ENCODE results near the gene IDNK. TPM values are rescaled to one million over a fixed set of nuclear protein-coding genes. Genes with fewer than 3 reads are reported as not detected.
A peak's percentile ranks its signal among the peaks of the same experiment; 100 is the strongest.

IDNK gene
- polyA plus RNA-seq, 1 donor (not counting 4 experiments of a cell fraction or from before 2014, with no cell fraction given): 2.6 TPM

GRCh38 chr9:83617299-83617698 is 5.6 kb upstream of the IDNK start:
- Histone ChIP-seq H3K9ac (ENCODE audit: control insufficient read depth, extremely low read depth, insufficient read depth, low read length) (no peak overlapping the region), H3K36me3 (ENCODE audit: control insufficient read depth in 2 of 2, extremely low read depth in 1 of 2, insufficient read depth in 2 of 2, low read length in 2 of 2) (no peaks in the 10 kb centered on the region), H3K4me3 (ENCODE audit: control insufficient read depth in 2 of 3, extremely low read depth in 1 of 3, insufficient read depth in 2 of 3, low read depth in 1 of 3, low read length in 3 of 3) (no peak overlapping the region), H3K79me2 (ENCODE audit: control insufficient read depth, insufficient read depth, low read length) (no peaks in the 10 kb centered on the region), H3K9me3 (ENCODE audit: control insufficient read depth, low read depth, low read length) (no peaks in the 10 kb centered on the region), H3K4me1 (ENCODE audit: control insufficient read depth, extremely low read depth, insufficient read depth, low read length) (peaks cover 5% of the 10 kb centered on the region), H3K27me3 (ENCODE audit: control insufficient read depth, extremely low read depth, insufficient read depth, low read length) (no peaks in the 10 kb centered on the region), H4K20me1 (ENCODE audit: control insufficient read depth, extremely low read depth, insufficient read depth, low read length) (no peaks in the 10 kb centered on the region), H2AFZ (ENCODE audit: control insufficient read depth, low read length) (no peak overlapping the region), H3K9me1 (ENCODE audit: control insufficient read depth, extremely low read depth, insufficient read depth, low read length) (no peaks in the 10 kb centered on the region), H3K4me2 (ENCODE audit: control insufficient read depth, extremely low read depth, insufficient read depth, low read depth, low read length) (no peak overlapping the region), H3K27ac (ENCODE audit: control insufficient read depth, insufficient read depth, low read length) (no peak overlapping the region)
- dilution Hi-C loops (cut with MboI; ENCODE audit: extremely low pct_ligation_motif_present, low sequenced_read_pairs): no loop called here
- TF ChIP-seq EZH2 (IDR thresholded peaks at IDR 0.05; ENCODE audit: low read length) (no peak), CTCF (optimal IDR thresholded peaks at IDR 0.05 in 1 of 3, IDR thresholded peaks at IDR 0.05 in 1 of 3, conservative IDR thresholded peaks at IDR 0.05 in 1 of 3; ENCODE audit: extremely low read depth in 1 of 3, insufficient read depth in 2 of 3, low read length in 3 of 3) (no peak)
- FAIRE-seq (no peak), DNase-seq (ENCODE audit: low read depth, low spot score) (no peak)

- DNase-seq (ENCODE audit: low read depth, low spot score) (no peak), FAIRE-seq (peak; percentile 56)
- no peaks in the 10 kb centered on the region for H3K9me1 ChIP-seq (ENCODE audit: control insufficient read depth, extremely low read depth, insufficient read depth, low read length)
- H3K4me3 ChIP-seq (ENCODE audit: control insufficient read depth in 2 of 3, extremely low read depth in 1 of 3, insufficient read depth in 2 of 3, low read depth in 1 of 3, low read length in 3 of 3): peak overlapping the region in 1 of 3 experiments; percentile 19
- no peaks in the 10 kb centered on the region for H4K20me1 ChIP-seq (ENCODE audit: control insufficient read depth, extremely low read depth, insufficient read depth, low read length)
- H3K4me2 ChIP-seq (ENCODE audit: control insufficient read depth, extremely low read depth, insufficient read depth, low read depth, low read length): peak overlapping the region; percentile 67
- dilution Hi-C loops (cut with MboI; ENCODE audit: extremely low pct_ligation_motif_present, low sequenced_read_pairs): no loop called here
- H2AFZ ChIP-seq (ENCODE audit: control insufficient read depth, low read length): peak overlapping the region; percentile 75
- H3K36me3 ChIP-seq (ENCODE audit: control insufficient read depth in 2 of 2, extremely low read depth in 1 of 2, insufficient read depth in 2 of 2, low read length in 2 of 2): no peaks in the 10 kb centered on the region
- peaks cover 5% of the 10 kb centered on the region for H3K4me1 ChIP-seq (ENCODE audit: control insufficient read depth, extremely low read depth, insufficient read depth, low read length)
- no peaks in the 10 kb centered on the region for H3K27me3 ChIP-seq (ENCODE audit: control insufficient read depth, extremely low read depth, insufficient read depth, low read length)
- no peaks in the 10 kb centered on the region for H3K9me3 ChIP-seq (ENCODE audit: control insufficient read depth, low read depth, low read length)
- no peak for TF ChIP-seq EZH2 (IDR thresholded peaks at IDR 0.05; ENCODE audit: low read length)
- TF ChIP-seq CTCF (optimal IDR thresholded peaks at IDR 0.05 in 1 of 3, IDR thresholded peaks at IDR 0.05 in 1 of 3, conservative IDR thresholded peaks at IDR 0.05 in 1 of 3; ENCODE audit: extremely low read depth in 1 of 3, insufficient read depth in 2 of 3, low read length in 3 of 3): peak; percentile 74 to 82 (median 74)
- H3K9ac ChIP-seq (ENCODE audit: control insufficient read depth, extremely low read depth, insufficient read depth, low read length): no peak overlapping the region
- H3K79me2 ChIP-seq (ENCODE audit: control insufficient read depth, insufficient read depth, low read length): no peaks in the 10 kb centered on the region
- H3K27ac ChIP-seq (ENCODE audit: control insufficient read depth, insufficient read depth, low read length): no peak overlapping the region
Observed at GRCh38 chr9:83620841-83621636, 1.9 kb upstream of the IDNK start.

All from keratinocyte (primary cell).